ENCODE data around the gene RBM33. TPM values are rescaled to one million over a fixed set of nuclear protein-coding genes. Genes with fewer than 3 reads are reported as not detected.

Gene RBM33
- total RNA-seq, 1 experiment from 2014 or later: 80.5 TPM

DNA sequence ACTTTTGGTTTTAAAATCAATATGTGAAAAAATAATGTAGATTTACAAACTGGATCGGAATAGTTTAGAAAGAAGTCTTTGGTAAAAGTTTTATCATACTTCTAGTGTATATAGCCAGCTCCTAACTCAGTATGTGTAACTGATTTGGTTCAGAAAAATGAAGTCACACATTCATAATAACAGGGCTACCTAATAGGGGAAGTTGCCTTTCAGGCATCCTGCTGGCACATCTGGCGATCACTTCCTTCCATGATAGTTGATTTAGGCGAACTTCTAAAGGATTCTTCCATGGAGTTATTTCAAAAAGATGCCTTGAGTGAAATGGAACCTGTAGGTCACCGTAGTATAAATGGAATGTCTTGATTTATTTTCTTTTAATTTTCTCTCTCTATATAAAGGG, 98.7 kb downstream of the RBM33 start:
- POLR2A ChIA-PET: no interaction called here
- no peak overlapping the region for H3K4me3 Mint-ChIP-seq (ENCODE audit: unreplicated experiment)
- CTCF ChIA-PET: interaction anchor here (1.3 kb wide), 1 partner anchor 147 kb away, joined by 4 read pairs; no protein-coding TSS in a partner anchor
- H3K9me3 Mint-ChIP-seq (ENCODE audit: unreplicated experiment): no peaks in the 10 kb centered on the region
- DNase-seq (ENCODE audit: unreplicated experiment): no peak
- no peak overlapping the region for H3K27ac Mint-ChIP-seq (ENCODE audit: low read depth, unreplicated experiment)
- intact Hi-C loops (cut with micrococcal nuclease): no loop called here
- TF ChIP-seq CTCF (IDR thresholded peaks at IDR 0.05; ENCODE audit: unreplicated experiment): no peak
- peaks cover 84% of the 10 kb centered on the region for H3K36me3 Mint-ChIP-seq (ENCODE audit: insufficient read depth, unreplicated experiment)
- BruUV-seq (replicated peaks): no TSS peak
- no peaks in the 10 kb centered on the region for H3K27me3 Mint-ChIP-seq (ENCODE audit: insufficient read depth, unreplicated experiment)
- no peaks in the 10 kb centered on the region for H3K4me1 Mint-ChIP-seq (ENCODE audit: insufficient read depth, unreplicated experiment)

DNA sequence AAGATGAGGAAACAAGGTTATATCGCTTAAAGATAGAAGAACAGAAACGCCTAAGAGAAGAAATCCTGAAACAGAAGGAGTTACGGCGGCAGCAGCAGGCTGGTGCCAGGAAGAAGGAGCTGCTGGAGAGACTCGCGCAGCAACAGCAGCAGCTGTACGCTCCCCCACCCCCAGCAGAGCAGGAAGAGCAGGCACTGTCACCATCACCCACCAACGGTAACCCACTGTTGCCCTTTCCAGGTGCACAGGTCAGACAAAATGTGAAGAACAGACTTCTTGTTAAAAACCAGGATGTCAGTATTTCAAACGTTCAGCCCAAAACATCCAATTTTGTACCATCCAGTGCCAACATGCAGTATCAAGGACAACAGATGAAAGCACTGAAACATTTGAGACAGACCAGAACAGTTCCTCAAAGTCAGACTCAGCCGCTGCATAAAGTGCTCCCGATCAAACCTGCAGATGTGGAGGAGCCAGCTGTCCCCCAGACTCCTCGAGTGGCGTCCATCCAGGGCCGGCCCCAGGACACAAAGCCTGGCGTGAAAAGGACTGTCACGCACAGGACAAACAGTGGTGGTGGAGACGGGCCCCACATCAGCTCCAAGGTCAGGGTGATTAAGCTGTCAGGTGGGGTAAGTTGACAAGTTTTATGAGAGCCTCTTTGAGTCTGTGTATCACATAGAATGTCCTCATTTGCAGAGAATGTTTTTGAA, 100.7 kb downstream of the RBM33 start:
- CTCF ChIA-PET: interaction anchor here (0.6 kb wide), 2 partner anchors 22 to 48 kb away, joined by 3 read pairs; no protein-coding TSS in a partner anchor
- BruUV-seq (replicated peaks): no TSS peak
- Mint-ChIP-seq H3K27ac (ENCODE audit: low read depth, unreplicated experiment) (no peak overlapping the region), H3K4me1 (ENCODE audit: insufficient read depth, unreplicated experiment) (peaks cover 6% of the 10 kb centered on the region), H3K9me3 (ENCODE audit: unreplicated experiment) (no peaks in the 10 kb centered on the region), H3K4me3 (ENCODE audit: unreplicated experiment) (no peak overlapping the region), H3K27me3 (ENCODE audit: insufficient read depth, unreplicated experiment) (no peaks in the 10 kb centered on the region), H3K36me3 (ENCODE audit: insufficient read depth, unreplicated experiment) (peaks cover 65% of the 10 kb centered on the region)
- intact Hi-C loops (cut with micrococcal nuclease): no loop called here
- no peak for TF ChIP-seq CTCF (IDR thresholded peaks at IDR 0.05; ENCODE audit: unreplicated experiment)
- no peak for DNase-seq (ENCODE audit: unreplicated experiment)
- POLR2A ChIA-PET: no interaction called here

GRCh38 chr7:155745737-155746136, 101.3 kb downstream of the RBM33 start:
- no TSS peak for BruUV-seq (replicated peaks)
- peaks cover 6% of the 10 kb centered on the region for H3K4me1 Mint-ChIP-seq (ENCODE audit: insufficient read depth, unreplicated experiment)
- H3K9me3 Mint-ChIP-seq (ENCODE audit: unreplicated experiment): no peaks in the 10 kb centered on the region
- intact Hi-C loops (cut with micrococcal nuclease): no loop called here
- peaks cover 62% of the 10 kb centered on the region for H3K36me3 Mint-ChIP-seq (ENCODE audit: insufficient read depth, unreplicated experiment)
- H3K4me3 Mint-ChIP-seq (ENCODE audit: unreplicated experiment): no peak overlapping the region
- no peak for TF ChIP-seq CTCF (IDR thresholded peaks at IDR 0.05; ENCODE audit: unreplicated experiment)
- ChIA-PET CTCF (interaction anchor here (0.6 to 1.7 kb wide), 4 partner anchors 15 to 367 kb away, joined by 3 to 6 read pairs (median 4); no protein-coding TSS in a partner anchor), POLR2A (no interaction called here)
- DNase-seq (ENCODE audit: unreplicated experiment): no peak
- H3K27me3 Mint-ChIP-seq (ENCODE audit: insufficient read depth, unreplicated experiment): no peaks in the 10 kb centered on the region
- H3K27ac Mint-ChIP-seq (ENCODE audit: low read depth, unreplicated experiment): no peak overlapping the region

DNA sequence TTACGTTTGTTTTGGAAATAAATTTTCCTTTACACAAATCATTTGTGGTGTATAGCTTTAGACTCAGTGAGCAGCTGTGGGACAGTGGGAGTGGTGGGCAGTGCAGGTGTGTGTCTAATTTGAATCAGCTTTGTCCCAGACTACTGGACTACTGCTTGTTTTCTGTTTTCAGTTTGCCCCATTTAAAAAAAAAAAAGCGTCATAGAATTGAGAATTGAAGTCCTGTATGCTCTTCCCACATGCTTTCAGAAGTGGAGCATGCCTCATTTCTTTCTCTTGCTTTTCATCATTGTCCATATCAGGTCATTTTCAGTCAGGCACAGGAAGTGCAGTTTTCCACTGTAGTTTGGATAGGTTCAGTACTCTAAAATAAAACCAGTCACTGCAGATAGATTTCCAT, 101.7 kb downstream of the RBM33 start:
- DNase-seq (ENCODE audit: unreplicated experiment): no peak
- H3K27ac Mint-ChIP-seq (ENCODE audit: low read depth, unreplicated experiment): no peak overlapping the region
- peaks cover 58% of the 10 kb centered on the region for H3K36me3 Mint-ChIP-seq (ENCODE audit: insufficient read depth, unreplicated experiment)
- no TSS peak for BruUV-seq (replicated peaks)
- no peaks in the 10 kb centered on the region for H3K9me3 Mint-ChIP-seq (ENCODE audit: unreplicated experiment)
- H3K4me1 Mint-ChIP-seq (ENCODE audit: insufficient read depth, unreplicated experiment): peaks cover 6% of the 10 kb centered on the region
- ChIA-PET POLR2A (no interaction called here), CTCF (interaction anchor here (0.6 to 1.7 kb wide), 5 partner anchors 14 to 368 kb away, joined by 3 to 6 read pairs (median 5); no protein-coding TSS in a partner anchor)
- H3K4me3 Mint-ChIP-seq (ENCODE audit: unreplicated experiment): no peak overlapping the region
- intact Hi-C loops (cut with micrococcal nuclease): no loop called here
- no peaks in the 10 kb centered on the region for H3K27me3 Mint-ChIP-seq (ENCODE audit: insufficient read depth, unreplicated experiment)
- TF ChIP-seq CTCF (IDR thresholded peaks at IDR 0.05; ENCODE audit: unreplicated experiment): no peak

Data from MCF 10A (cell line).